IMR-90 (cell line): ENCODE data around the gene GCH1.

Experiments used
- BHLHE40 ChIP-seq: fragments of 150-350 bp; IDR thresholded peaks from 2 replicates; pipeline ENCODE4 v1.6.1; 2016; ENCODE audit warnings: mild to moderate bottlenecking, low read depth, low read length
- CEBPB ChIP-seq: IDR thresholded peaks from 2 replicates; pipeline ENCODE4 v1.6.1; 2012; ENCODE audit warnings: low read depth, low read length, improper control_type of control experiment
- CHD1 ChIP-seq: IDR thresholded peaks from 2 replicates; pipeline ENCODE4 v1.6.1; 2012; ENCODE audit warnings: low read depth, low read length, improper control_type of control experiment
- ELK1 ChIP-seq: fragments of 150-350 bp; IDR thresholded peaks from 2 replicates; pipeline ENCODE4 v1.6.1; 2016; ENCODE audit warnings: low read depth, mild to moderate bottlenecking, low read length, moderate library complexity, borderline replicate concordance
- MAFK ChIP-seq: IDR thresholded peaks from 2 replicates; pipeline ENCODE4 v1.6.1; 2012; ENCODE audit warnings: low read depth, low read length, improper control_type of control experiment
- MAZ ChIP-seq: IDR thresholded peaks from 2 replicates; pipeline ENCODE4 v1.6.1; 2012; ENCODE audit warnings: low read depth, mild to moderate bottlenecking, low read length, improper control_type of control experiment, moderate library complexity, borderline replicate concordance
- NFE2L2 ChIP-seq: fragments of 150-350 bp; IDR thresholded peaks from 2 replicates; pipeline ENCODE4 v1.6.1; 2016; ENCODE audit warnings: low read depth, mild to moderate bottlenecking, low read length
- POLR2A ChIP-seq: IDR thresholded peaks from 2 replicates; pipeline ENCODE4 v1.6.1; 2012; ENCODE audit warnings: mild to moderate bottlenecking, low read depth, low read length
- RAD21 ChIP-seq: IDR thresholded peaks from 2 replicates; pipeline ENCODE4 v1.6.1; 2012; ENCODE audit warnings: low read length, improper control_type of control experiment
- TF ChIP-seq, protein P1 (sequence below): conservative IDR thresholded peaks from 2 replicates; pipeline ENCODE4 v1.5.1; 2012; ENCODE audit warnings: mild to moderate bottlenecking, low read depth, low read length, improper control_type of control experiment
- TF ChIP-seq, protein P2 (sequence below): fragments of 150-350 bp; IDR thresholded peaks from 2 replicates; pipeline ENCODE4 v1.6.1; 2017; ENCODE audit warnings: mild to moderate bottlenecking, antibody characterized with exemption, low read length, low read depth

DNA sequence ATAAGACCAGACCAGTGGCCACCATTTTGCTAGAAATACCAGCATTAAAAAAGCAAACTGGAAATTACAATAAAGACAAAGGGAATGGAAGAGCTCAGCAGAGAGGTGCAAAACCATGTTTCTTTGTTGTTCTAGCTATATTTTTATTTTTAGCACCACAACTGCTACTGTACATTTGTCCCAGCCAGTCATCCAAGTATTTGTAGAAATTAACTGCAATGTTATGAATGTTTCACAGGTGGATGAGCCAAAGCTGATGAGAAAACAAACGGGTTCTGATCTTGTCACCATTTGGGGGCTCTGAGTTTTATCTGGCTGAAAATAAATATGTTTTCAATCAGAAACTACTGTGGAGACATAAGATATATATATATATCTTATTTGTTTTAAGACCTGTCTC lies 24.9 kb upstream of the GCH1 start:
- TF ChIP-seq, protein P1, sequence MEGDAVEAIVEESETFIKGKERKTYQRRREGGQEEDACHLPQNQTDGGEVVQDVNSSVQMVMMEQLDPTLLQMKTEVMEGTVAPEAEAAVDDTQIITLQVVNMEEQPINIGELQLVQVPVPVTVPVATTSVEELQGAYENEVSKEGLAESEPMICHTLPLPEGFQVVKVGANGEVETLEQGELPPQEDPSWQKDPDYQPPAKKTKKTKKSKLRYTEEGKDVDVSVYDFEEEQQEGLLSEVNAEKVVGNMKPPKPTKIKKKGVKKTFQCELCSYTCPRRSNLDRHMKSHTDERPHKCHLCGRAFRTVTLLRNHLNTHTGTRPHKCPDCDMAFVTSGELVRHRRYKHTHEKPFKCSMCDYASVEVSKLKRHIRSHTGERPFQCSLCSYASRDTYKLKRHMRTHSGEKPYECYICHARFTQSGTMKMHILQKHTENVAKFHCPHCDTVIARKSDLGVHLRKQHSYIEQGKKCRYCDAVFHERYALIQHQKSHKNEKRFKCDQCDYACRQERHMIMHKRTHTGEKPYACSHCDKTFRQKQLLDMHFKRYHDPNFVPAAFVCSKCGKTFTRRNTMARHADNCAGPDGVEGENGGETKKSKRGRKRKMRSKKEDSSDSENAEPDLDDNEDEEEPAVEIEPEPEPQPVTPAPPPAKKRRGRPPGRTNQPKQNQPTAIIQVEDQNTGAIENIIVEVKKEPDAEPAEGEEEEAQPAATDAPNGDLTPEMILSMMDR: no peak
- no peak for TF ChIP-seq CHD1
- no peak for TF ChIP-seq BHLHE40
- TF ChIP-seq POLR2A: no peak
- no peak for TF ChIP-seq MAZ
- no peak for TF ChIP-seq NFE2L2
- no peak for TF ChIP-seq MAFK
- TF ChIP-seq CEBPB: no peak
- TF ChIP-seq RAD21: no peak
- TF ChIP-seq, protein P2, sequence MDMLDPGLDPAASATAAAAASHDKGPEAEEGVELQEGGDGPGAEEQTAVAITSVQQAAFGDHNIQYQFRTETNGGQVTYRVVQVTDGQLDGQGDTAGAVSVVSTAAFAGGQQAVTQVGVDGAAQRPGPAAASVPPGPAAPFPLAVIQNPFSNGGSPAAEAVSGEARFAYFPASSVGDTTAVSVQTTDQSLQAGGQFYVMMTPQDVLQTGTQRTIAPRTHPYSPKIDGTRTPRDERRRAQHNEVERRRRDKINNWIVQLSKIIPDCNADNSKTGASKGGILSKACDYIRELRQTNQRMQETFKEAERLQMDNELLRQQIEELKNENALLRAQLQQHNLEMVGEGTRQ: no peak
- TF ChIP-seq ELK1: no peak
